NK-92 treated with Interleukin-12 subunit alpha and Interleukin-12 subunit beta, amount 100 ng/mL, for 24 hours (cell line): ENCODE measurements around the gene DTNBP1.

Experiments
- DNase-seq: peaks from one replicate; lab custom pipeline; 2025; lab: John Stamatoyannopoulos, UW

The DTNBP1 gene

DNA sequence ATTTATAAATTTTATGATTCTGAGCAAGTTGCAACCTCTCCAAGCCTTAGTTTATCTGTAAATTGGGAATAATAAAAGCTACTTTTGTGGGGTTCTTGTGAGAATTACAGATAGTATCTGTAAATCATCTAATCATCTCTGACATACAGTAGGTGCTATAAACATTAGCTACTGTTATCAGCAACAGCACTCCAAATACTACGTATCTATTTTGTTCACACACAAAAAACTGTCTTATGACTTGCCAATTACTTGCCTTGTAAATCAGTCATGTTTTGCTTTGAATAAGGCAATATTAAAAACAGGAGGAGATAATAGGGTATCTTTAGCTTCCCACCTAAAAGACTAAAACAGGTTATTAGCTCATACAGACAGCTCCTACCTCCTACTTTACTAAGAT, 36.7 kb downstream of the DTNBP1 start:
- no peak for DNase-seq

DNA sequence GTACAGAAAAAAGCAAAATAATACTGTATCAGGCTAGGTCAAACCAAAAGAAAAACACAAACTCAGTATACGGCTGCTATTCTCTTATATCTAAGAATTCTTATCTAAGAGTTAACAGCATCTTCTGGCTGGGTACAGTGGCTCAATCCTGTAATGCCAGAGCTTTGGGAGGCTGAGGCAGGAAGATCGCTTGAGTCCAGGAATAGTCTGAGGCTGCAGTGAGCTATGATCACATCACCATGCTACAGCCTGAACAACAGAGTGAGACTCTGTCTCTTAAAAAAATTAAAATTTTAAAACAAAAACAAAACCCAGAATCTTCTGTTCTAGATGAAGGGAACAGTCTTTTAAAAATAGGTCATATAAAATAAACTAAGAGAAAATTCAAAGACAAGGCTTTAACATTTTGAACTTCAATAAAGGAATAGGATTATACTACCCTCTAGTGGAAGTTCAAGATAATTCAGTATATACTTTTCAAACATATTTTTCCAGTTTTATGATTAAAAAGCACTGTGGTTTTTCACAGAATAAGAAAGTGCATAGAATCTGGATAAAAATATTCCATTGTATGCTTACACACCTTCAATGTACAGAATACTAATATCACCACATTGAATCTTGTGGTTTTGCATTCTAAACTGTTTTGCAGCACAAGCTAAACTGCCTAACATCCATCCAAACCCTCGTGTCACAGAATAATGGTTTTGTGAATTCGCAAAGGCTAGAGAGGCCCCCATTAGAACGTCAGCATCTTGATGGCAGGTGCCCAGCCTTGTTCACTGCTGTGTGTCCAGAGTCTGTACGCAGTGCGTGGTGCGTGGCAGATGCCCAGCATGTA, 39.3 kb downstream of the DTNBP1 start:
- DNase-seq = no peak

- DNase-seq = no peak
Observed at GRCh38 chr6:15622045-15622740, 40.6 kb downstream of the DTNBP1 start.

DNA sequence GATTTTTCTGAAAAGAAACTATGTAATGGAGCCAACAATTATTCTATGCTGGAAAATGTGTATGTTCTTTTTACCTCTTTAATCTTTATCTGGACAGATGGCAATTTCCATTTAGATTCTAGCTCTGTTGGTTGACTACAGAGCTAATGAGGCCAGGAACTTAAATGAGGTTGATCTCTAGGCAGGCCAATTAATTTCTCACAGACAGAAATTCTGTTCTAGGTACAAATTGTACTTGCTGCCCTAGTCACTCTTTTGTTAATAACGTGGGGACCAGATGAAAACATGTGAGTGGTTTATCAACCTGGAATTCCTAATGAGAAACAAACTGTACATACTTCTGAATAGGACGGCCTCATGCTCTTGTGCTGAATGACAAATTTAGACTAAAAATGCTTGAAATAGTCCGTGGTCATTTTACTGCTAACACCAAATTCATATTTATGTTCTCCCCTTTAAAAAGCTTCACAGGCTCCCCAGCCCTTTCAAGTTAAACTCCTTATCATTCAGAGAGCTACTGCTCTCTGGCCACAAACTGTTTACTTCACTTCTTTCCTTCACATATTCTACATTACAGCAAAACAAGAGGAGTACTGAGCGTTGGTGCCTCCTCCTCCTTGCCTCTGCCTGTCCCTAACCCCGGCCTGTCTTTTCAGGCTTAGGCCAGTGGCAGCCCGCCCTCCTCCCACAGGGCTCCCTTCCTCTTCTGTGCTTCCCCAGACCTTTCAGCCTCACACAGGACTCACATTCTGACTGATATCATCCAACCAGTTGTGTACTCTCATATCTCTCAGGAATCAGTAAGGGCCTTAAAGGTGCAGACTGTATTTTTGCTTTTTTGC, 41.4 kb downstream of the DTNBP1 start:
- DNase-seq = no peak

DNA sequence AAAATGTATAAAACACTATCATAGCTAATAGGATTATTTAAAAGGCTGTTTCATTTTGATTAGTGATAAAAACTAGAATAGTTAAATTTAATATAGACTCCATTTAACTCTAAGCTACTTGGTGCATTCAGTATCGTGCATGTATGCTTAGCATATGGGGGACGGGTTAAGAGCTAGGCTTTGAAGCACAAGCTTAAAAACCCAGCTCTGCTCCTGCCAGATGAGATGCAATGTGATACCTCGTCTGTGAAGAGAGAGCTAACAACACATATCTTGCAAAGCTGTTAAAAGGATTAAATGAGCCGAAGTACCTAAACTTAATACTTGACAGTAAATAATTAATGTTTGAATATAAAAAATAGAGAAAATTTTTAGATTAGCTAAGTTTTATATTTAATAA, 42.2 kb downstream of the DTNBP1 start:
- no peak for DNase-seq

GRCh38 chr6:15619330-15619729, 43.5 kb downstream of the DTNBP1 start:
- no peak for DNase-seq

DNA sequence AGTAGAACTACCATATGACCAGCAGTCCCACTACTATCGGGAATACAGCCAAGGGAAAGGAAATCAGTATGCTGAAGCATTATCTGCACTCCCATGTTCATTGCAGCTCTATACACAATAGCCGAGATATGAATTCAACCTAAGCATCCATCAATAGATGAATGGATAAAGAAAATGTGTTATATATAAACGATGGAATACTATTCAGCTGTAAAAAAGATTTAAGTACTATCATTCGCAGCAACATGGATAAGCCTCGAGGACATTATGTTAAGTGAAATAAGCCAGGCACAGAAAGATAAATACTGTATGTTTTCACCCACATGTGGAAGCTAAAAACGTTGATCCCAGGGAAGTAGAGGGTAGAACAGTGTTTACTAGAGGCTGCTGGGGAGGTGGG, 44.1 kb downstream of the DTNBP1 start:
- DNase-seq = no peak

DNA sequence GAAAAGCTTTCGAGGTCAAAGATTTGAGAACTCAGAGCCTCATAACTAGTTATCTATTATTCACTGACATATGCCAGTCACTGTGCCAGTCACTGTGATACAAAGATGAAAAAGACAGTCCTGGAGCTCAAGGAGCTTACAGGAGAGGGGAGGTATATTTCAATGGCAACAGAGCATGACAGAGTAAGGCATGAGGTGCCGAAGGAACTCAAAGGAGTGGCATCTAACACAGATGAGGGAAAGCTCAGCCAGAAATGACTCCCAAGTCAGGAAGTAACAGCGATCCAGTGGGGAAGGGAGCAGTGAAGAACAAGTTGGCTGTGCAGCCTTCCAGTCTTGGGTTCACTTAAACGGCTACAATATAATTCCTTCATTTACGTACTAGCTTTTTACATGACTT, 46.6 kb downstream of the DTNBP1 start:
- DNase-seq = no peak

DNA sequence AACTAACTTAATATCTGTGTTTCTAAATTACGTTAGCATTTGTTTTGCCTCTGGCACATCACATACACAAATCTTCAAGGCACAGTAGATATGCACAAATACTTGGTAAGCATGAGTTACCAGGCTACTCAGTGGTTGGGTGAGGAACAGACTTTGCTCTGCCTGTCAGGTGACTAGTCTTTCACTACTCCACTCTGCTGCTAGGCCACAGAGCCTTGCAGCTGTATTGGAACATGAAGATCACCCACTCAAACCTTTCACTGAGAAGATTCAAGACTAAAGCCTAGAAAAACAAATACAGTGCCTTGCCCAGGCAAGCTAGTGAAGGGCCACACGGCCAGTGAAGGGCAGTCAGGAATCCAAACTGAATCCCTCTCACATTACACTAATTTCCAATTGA, 47.0 kb downstream of the DTNBP1 start:
- no peak for DNase-seq

DNA sequence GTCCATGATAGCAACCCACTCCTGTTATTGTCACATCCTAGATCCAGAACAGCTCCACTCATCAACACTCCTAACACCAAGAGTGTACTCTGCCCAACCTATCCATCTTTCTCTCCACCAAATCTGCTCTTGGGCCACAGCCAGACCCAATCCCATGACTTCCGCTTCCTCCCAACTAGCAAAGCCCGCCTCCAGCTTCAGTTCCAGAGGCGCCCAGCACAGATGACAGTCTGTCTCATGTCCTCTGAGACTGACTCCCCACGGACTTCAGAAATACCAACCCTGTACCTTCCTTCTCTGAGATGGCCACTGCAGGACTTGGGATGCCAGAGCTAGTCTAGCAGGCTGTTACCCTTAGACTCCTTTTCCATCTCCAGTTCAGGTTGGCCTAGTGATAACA, 48.6 kb downstream of the DTNBP1 start:
- DNase-seq = no peak

- DNase-seq = no peak
Observed at GRCh38 chr6:15608396-15608795, 54.4 kb downstream of the DTNBP1 start.

DNA sequence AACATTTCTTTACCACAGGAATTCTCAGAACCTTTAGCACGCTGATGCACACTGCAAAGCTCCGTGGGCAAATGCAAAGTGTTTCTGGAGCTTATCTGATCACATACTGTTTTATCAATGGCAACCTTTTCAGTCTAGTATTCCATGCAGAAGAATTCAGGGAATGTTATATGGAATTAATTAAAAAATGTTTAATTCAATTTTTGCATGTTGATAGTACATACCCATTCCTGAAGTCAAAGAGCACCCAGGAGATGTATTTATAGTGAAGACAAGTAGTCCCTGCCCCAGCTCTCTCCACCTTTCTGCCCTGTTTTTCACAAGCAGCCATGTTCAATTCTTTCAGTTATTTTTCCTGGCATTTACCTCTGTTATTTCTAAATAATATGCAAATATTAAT, 55.2 kb downstream of the DTNBP1 start:
- DNase-seq = no peak

GRCh38 chr6:15606347-15606746, 56.5 kb downstream of the DTNBP1 start:
- DNase-seq = no peak

GRCh38 chr6:15604843-15605242, 58.0 kb downstream of the DTNBP1 start:
- no peak for DNase-seq

DNA sequence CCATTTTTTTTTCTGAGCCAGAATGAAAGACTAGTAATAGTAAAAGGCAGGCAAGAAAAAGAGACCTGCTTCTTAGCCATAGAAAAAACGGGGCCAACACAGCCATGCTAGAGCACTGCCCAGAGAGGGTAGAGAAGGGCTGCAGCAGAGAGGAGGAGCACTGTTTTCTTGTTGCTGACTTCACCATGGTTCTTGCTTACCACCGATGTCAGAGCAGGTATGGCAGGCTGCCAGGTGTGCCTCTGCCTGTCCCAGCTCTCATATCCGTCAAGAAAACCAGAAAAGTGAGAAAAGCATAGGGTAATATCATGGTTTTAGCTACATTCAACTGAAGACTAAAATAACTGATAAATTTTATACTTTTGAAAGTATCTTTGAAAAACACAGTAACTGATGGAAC, 60.7 kb downstream of the DTNBP1 start:
- DNase-seq = no peak

- DNase-seq = no peak
Observed at GRCh38 chr6:15598273-15598798, 64.5 kb downstream of the DTNBP1 start.

DNA sequence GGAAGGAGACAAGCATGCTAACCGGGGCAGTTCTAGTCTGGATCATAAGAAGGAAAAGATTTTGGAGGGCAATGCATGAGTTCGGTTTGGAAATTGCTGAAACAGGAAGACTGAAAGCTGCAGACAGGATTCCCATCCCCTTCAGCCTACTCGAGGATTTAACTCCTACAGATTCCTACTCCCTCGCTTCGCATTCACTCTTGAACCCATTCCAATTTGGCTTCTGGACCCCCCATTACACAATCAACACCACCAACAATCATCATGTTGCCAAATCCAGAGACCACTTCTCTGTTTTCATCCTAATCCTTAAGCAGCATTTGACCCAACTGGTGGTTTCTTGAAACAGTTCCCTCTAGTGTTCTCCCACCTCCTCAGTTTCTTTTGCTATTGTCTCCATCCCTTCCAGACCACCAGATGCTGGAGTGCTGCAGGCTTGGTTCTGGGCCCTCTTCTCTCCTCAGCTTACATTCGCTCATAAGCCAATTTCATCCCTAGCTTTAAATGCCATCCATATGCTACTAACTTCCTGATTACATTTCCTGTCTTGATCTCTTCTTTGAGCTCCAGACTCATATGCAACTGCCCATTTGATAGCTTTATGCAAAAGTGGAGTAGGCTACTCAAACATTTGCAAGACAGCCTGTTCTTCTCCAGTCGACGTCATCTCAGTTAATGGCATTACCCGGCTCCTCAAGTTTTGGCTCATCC, 66.5 kb downstream of the DTNBP1 start:
- DNase-seq = no peak

- no peak for DNase-seq
Observed at GRCh38 chr6:15595461-15596173, 67.2 kb downstream of the DTNBP1 start.

GRCh38 chr6:15594512-15595259, 68.1 kb downstream of the DTNBP1 start:
- DNase-seq = no peak

- no peak for DNase-seq
Observed at GRCh38 chr6:15593798-15594197, 69.0 kb downstream of the DTNBP1 start.
